ENCODE measurements around the gene NARF.

DNA sequence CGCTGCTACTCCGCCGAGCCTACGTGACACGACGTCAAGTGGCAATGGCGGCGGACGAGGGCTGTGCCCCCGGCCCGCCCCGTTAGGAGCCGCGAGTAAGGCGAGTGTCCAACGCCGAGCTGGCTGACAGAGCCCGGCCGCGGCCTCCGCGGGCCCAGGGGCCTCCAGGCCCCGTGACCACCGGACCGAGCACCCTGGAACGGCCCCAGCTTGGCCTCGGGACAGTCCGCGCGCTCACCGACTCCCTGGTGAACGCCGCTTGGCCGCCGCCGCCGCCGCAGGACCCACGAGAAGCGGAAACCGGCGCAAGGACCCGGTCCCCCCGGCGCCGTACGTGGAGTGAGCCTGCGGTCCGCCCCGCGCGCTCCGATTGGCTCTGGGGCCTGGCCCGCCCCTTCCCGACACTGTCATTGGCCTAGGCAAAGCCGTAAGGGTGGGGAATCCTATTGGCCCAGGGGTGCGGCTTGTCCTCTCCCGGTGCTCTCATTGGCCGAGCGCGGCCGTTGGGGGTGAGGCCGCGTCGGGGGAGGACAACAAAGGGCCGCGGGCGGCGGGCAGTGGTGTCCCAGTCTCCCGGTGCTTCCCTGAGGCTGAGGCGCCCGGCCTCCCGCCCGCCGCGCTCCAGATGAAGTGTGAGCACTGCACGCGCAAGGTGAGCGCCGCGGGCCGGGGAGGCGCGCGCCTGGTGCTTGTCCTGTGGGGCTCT, at the start of gene NARF:
- TF ChIP-seq CTCF (IDR thresholded peaks at IDR 0.05; ENCODE audit: low read depth, low read length, poor library complexity, severe bottlenecking) = no peak
- TF ChIP-seq EZH2phosphoT487 (IDR thresholded peaks at IDR 0.05; ENCODE audit: borderline replicate concordance, low read length) = no peak

Measured in DOHH2 (cell line).